OCI-LY1 (cell line): Measurements from ENCODE around the gene CYP2W1.

Source experiments
- H2AFZ ChIP-seq: fragments of 200-600 bp; sonication (generic), shearing (Covaris generic); 2 replicates; pipeline ENCODE4 v1.6.0; 2014; ENCODE audit warnings: antibody characterized with exemption, mild to moderate bottlenecking, low read length
- H3F3A ChIP-seq: fragments of 200-600 bp; sonication (generic), shearing (Covaris generic); 2 replicates; pipeline ENCODE4 v1.6.0; 2014; ENCODE audit warnings: mild to moderate bottlenecking, antibody characterized with exemption, low read length, moderate library complexity; ENCODE audit not compliant: insufficient read depth
- H3K27ac ChIP-seq: fragments of 200-600 bp; sonication (generic); 2 replicates; pipeline ENCODE4 v1.5.1; 2014; ENCODE audit warnings: low read length, mixed run types, mild to moderate bottlenecking, low read depth; ENCODE audit not compliant: poor library complexity, severe bottlenecking
- H3K27me3 ChIP-seq: fragments of 200-600 bp; sonication (generic); 2 replicates; pipeline ENCODE4 v1.6.0; 2014; ENCODE audit warnings: antibody characterized with exemption, mild to moderate bottlenecking, low read length, moderate library complexity; ENCODE audit not compliant: insufficient read depth
- H3K36me3 ChIP-seq: fragments of 200-600 bp; sonication (generic); 2 replicates; pipeline ENCODE4 v1.6.1; 2014; ENCODE audit warnings: mild to moderate bottlenecking, antibody characterized with exemption, low read length, moderate library complexity, mixed read lengths; ENCODE audit not compliant: insufficient read depth
- H3K4me1 ChIP-seq: fragments of 200-600 bp; sonication (generic); 2 replicates; pipeline ENCODE4 v1.5.1; 2014; ENCODE audit warnings: mild to moderate bottlenecking, low read length, moderate library complexity; ENCODE audit not compliant: insufficient read depth, severe bottlenecking
- H3K4me2 ChIP-seq: fragments of 200-600 bp; sonication (generic), shearing (Covaris generic); 2 replicates; pipeline ENCODE4 v1.6.1; 2014; ENCODE audit warnings: low read length
- H3K4me3 ChIP-seq: fragments of 200-600 bp; sonication (generic); 2 replicates; pipeline ENCODE4 v1.5.1; 2014; ENCODE audit warnings: low read length, low read depth, mild to moderate bottlenecking, mixed read lengths; ENCODE audit not compliant: poor library complexity, severe bottlenecking
- H3K79me2 ChIP-seq: fragments of 200-600 bp; shearing (Covaris generic); 2 replicates; pipeline ENCODE4 v1.6.1; 2016; ENCODE audit warnings: mixed run types, low read length, mixed read lengths; ENCODE audit not compliant: insufficient read depth
- H3K9ac ChIP-seq: fragments of 200-600 bp; sonication (generic), shearing (Covaris generic); 2 replicates; pipeline ENCODE4 v1.6.1; 2014; ENCODE audit warnings: mild to moderate bottlenecking, low read length, mixed read lengths
- H3K9me2 ChIP-seq: fragments of 200-600 bp; sonication (generic), shearing (Covaris generic); 2 replicates; pipeline ENCODE4 v1.6.1; 2014; ENCODE audit warnings: low read depth, mild to moderate bottlenecking, low read length, mixed read lengths
- H3K9me3 ChIP-seq: fragments of 200-600 bp; shearing (Covaris generic); 2 replicates; pipeline ENCODE4 v1.6.1; 2014; ENCODE audit warnings: low read length, mixed read lengths
- H4K20me1 ChIP-seq: fragments of 200-600 bp; sonication (generic), shearing (Covaris generic); 2 replicates; pipeline ENCODE4 v1.6.0; 2016; ENCODE audit warnings: mild to moderate bottlenecking, low read length; ENCODE audit not compliant: insufficient read depth
- CTCF ChIP-seq: fragments of 200-600 bp; sonication (generic), shearing (Covaris generic); IDR thresholded peaks from 2 replicates; pipeline ENCODE4 v1.5.1; 2017; ENCODE audit warnings: mild to moderate bottlenecking, antibody characterized with exemption, low read length, moderate library complexity, mixed read lengths
- EZH2 ChIP-seq: fragments of 200-600 bp; sonication (generic), shearing (Covaris generic); IDR thresholded peaks from 2 replicates; pipeline ENCODE4 v1.8.0; 2017; ENCODE audit warnings: borderline replicate concordance, mixed run types, mild to moderate bottlenecking, antibody characterized with exemption, low read length, moderate library complexity, mixed read lengths

The CYP2W1 gene

GRCh38 chr7:970744-971143 lies 12.2 kb upstream of the CYP2W1 start:
- no peaks in the 10 kb centered on the region for H3K27me3 ChIP-seq
- peaks cover 10% of the 10 kb centered on the region for H3K79me2 ChIP-seq
- peaks cover 6% of the 10 kb centered on the region for H3K4me1 ChIP-seq
- H4K20me1 ChIP-seq: no peaks in the 10 kb centered on the region; the same call in 1 of the 2 replicates
- no peak overlapping the region for H2AFZ ChIP-seq
- H3K27ac ChIP-seq: no peak overlapping the region
- no peaks in the 10 kb centered on the region for H3K9me2 ChIP-seq
- no peaks in the 10 kb centered on the region for H3K9me3 ChIP-seq
- no peaks in the 10 kb centered on the region for H3F3A ChIP-seq
- H3K9ac ChIP-seq: no peak overlapping the region
- no peak overlapping the region for H3K4me3 ChIP-seq
- H3K4me2 ChIP-seq: no peak overlapping the region
- H3K36me3 ChIP-seq: peaks cover 64% of the 10 kb centered on the region
- TF ChIP-seq EZH2 (no peak), CTCF (no peak)

- no peaks in the 10 kb centered on the region for H3K27me3 ChIP-seq
- TF ChIP-seq EZH2: no peak
- TF ChIP-seq CTCF: no peak
- H3K9me3 ChIP-seq: no peaks in the 10 kb centered on the region
- H3K4me2 ChIP-seq: no peak overlapping the region
- no peak overlapping the region for H3K27ac ChIP-seq
- no peaks in the 10 kb centered on the region for H3F3A ChIP-seq
- H2AFZ ChIP-seq: no peak overlapping the region
- H4K20me1 ChIP-seq: no peaks in the 10 kb centered on the region; the same call in 1 of the 2 replicates
- H3K9ac ChIP-seq: no peak overlapping the region
- H3K79me2 ChIP-seq: peaks cover 10% of the 10 kb centered on the region
- no peak overlapping the region for H3K4me3 ChIP-seq
- H3K9me2 ChIP-seq: no peaks in the 10 kb centered on the region
- peaks cover 6% of the 10 kb centered on the region for H3K4me1 ChIP-seq
- peaks cover 58% of the 10 kb centered on the region for H3K36me3 ChIP-seq
These were observed 10.9 kb upstream of the CYP2W1 start for GRCh38 chr7:972110-972509.

- H3K4me3 ChIP-seq: no peak overlapping the region
- H4K20me1 ChIP-seq: no peaks in the 10 kb centered on the region; the same call in 1 of the 2 replicates
- H3K27me3 ChIP-seq: no peaks in the 10 kb centered on the region
- no peaks in the 10 kb centered on the region for H3K9me3 ChIP-seq
- no peak overlapping the region for H2AFZ ChIP-seq
- TF ChIP-seq EZH2 (no peak), CTCF (no peak)
- no peaks in the 10 kb centered on the region for H3K9me2 ChIP-seq
- H3F3A ChIP-seq: no peaks in the 10 kb centered on the region
- H3K27ac ChIP-seq: no peak overlapping the region
- H3K4me1 ChIP-seq: peaks cover 6% of the 10 kb centered on the region
- peaks cover 51% of the 10 kb centered on the region for H3K36me3 ChIP-seq
- no peak overlapping the region for H3K9ac ChIP-seq
- H3K4me2 ChIP-seq: no peak overlapping the region
- peaks cover 10% of the 10 kb centered on the region for H3K79me2 ChIP-seq
These were observed 10.2 kb upstream of the CYP2W1 start for GRCh38 chr7:972676-973309.
